ENCODE measurements around the gene LMBRD2.
"Not testable (repeated sequence)": the region's sequence is repeated elsewhere in the genome, so short reads cannot be mapped to it uniquely, and the experiment has no call there.

The LMBRD2 gene

DNA sequence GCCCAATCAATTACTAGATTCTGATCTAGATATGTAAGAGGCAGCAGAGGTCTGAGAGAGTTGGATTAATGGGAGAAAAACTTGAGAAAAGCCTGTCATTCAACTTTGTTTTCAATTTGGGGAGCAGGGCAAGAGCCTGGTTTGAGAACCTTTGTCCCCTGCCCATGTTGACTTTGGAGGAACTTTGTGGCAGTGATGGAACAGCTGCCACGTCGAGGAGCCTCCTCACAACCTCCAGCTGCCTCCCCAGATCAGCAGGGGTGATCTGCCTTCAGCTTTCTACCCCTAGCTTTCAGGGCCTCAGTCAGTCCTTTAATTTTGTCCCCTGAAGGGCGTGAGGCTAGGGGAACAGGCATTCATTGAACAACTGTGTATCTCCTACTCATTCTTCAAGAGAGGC, 8.9 kb upstream of the LMBRD2 start:
- no peak for DNase-seq

GRCh38 chr5:36158144-36158543, 6.5 kb upstream of the LMBRD2 start:
- no peak for DNase-seq

- DNase-seq, result no peak
Measured at GRCh38 chr5:36156619-36157018, 4.9 kb upstream of the LMBRD2 start.

GRCh38 chr5:36156121-36156601, 4.5 kb upstream of the LMBRD2 start:
- no peak for DNase-seq

DNA sequence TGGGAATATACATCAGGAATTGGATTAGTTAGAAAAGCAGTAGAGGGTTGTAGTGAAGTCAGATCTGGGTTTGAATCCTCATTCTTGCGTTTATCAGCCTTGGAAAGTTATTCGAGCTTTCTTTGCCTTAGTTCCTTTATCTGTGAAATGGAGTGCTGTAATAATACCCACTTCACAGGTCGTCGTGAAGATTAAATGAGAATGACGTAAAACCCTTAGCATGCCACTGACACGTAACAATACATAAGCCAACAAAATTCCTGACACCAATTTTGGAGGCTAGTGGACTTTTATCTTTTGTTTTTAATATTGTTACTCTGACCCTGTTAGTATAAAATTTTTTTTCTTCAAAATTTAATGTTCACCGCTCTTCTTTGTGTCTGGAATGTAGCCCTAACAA, 3.6 kb upstream of the LMBRD2 start:
- no peak for DNase-seq

DNA sequence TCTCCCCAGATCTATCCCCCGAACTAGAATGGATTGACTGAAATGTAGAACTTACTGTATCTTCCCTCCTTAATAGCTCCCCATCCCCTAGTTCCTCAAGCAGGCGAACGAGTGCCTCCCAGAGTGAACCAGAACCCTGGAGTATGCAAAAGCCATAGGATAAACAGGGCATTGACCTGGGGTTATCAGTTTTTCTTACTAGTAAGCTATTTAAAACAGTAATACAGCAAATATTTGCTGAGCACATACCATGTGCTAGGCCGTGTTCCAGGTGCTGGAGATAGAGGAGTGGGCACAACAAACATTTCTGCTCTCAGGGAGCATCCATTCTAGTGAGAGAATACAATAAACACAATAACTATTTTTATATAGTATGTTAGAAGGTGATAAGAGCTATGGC, 2.0 kb upstream of the LMBRD2 start:
- no peak for DNase-seq

- no peak for DNase-seq
Measured at GRCh38 chr5:36153298-36153677, 1.6 kb upstream of the LMBRD2 start.

DNA sequence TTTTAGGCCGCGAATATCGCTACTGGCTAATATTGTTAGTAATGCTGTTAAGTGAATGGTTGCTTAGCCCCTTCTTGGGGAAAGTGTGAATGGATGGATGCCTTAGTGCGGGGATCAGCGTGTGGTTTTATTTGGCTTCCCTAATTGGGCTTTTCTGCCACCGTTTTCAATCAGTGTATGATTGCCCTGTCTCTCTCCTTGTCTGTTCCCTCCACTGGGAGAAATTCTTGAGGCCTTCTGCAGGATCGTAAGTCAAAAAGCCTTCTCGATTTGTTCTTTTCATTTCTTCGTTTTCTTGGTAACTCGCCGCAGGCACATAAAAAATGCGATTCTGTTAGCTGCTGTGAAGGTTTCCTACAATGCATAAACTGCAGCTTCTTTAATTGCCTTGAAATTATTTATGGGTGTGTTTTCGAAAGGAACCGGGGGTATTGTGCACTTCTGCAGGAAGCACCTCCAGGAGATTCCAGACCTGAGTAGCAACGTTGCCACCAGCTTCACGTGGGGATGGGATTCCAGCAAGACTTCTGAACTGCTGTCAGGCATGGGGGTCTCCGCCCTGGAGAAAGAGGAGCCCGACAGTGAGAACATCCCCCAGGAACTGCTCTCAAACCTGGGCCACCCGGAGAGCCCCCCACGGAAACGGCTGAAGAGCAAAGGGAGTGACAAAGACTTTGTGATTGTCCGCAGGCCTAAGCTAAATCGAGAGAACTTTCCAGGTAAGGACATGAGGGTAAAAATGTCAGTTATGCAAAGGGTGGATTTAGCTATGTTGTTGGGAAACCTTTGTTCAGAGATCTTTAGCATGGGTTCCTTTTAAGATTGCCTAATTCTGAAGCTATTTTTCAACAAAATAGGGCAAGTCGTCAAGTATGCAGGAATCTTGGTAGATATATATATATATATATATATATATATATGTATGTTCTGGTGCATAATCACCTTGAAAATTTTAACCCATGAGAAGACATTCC, 924 bp upstream of the LMBRD2 start:
- DNase-seq, result no peak

- DNase-seq, result peak; percentile 31
Measured at GRCh38 chr5:36150676-36151433, 832 bp downstream of the LMBRD2 start.

DNA sequence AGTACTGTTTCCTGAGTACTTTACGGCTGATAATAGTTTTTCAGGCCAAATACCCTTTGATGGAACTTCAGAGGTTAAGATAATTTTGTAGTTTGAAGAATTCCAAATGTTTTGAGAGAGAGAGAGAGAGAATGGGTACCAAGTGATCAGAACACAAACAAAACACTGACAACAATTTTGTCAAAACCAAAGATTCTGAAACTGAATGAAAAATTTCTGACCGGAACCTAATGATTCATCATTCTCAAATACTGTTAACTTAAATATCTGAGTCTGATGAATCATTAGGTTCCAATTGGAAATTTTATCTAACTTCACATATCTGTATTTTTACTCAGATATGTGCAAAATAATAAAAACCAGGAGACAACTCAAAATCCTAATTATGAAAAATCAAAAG, 4.0 kb downstream of the LMBRD2 start:
- no peak for DNase-seq

- no peak for DNase-seq
Measured at GRCh38 chr5:36146390-36146789, 5.3 kb downstream of the LMBRD2 start.

DNA sequence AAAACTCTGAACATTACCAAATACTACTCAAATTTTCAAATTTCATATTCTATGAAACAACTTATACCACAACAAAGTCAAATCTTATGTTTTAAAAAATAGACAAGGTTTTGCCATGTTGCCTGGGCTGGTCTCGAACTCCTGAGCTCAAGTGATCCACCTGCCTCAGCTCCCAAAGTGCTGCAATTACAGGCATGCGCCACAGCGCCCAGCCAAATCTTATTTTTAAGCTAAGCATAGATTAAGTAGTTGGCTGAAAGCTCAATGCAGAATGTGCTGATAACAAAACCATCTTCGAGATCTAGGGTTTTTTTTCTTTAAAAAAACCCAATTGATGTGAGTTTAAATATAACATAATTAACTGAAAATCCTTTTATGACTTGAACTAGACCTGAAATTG, 6.4 kb downstream of the LMBRD2 start:
- no peak for DNase-seq

DNA sequence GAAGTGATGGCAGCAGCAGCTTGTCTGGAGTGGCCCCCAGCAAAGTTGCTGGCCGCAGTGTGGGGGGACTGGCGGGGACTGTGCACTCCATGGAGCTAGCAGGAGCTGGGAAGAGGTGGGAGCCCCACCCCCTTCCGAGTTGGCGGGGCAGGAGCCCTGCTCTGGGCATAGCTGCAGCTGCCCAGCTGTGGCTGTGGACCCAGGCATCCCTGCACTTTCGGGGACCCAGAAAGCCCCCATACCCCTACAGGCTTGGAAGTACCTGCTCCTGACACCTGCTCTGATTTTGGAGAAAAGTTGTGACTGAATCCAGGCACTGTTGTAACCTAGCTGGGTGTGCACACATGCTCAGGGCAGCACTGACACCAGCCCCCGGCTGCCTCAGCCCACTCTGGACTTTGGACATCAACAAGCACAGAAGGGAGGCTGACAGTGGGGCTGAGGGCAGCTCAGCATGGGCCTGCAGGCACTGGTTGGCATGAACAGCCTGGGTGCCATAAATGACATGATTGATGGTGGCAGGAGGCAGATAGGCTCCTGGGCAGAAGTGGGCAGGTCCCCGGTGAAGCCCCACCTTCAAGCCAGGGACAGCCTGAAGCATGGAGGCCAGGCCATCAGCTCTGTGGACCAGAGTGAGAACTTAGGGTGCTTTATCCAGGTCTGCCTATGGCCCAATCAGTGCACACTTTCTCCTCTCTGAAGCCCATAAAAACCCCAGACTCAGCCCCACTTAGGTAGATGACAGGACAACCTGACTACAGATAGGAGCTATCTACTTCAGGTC, 12.6 kb downstream of the LMBRD2 start:
- no peak for DNase-seq

- DNase-seq, result no peak
Measured at GRCh38 chr5:36136581-36136980, 15.1 kb downstream of the LMBRD2 start.

DNA sequence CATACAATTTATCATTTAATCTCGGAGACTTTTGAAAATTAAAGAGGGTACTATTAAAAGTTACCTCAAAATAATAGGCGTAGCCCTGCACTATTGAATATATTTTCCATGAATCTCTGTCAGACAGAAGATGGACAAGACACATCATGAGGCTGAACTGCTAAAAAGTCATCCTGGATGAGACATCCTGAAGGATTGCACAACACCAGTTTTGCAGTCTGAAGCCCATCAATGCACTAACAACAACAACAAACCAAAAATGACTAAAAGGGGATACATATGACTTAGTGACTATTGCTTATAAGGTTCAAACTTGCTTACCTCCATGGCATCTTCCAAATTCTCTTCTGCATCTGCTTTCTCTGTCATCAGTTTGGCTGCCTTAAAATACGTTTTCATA, 15.7 kb downstream of the LMBRD2 start:
- DNase-seq, result no peak

GRCh38 chr5:36133009-36133408, 18.7 kb downstream of the LMBRD2 start:
- not testable (repeated sequence) for DNase-seq

DNA sequence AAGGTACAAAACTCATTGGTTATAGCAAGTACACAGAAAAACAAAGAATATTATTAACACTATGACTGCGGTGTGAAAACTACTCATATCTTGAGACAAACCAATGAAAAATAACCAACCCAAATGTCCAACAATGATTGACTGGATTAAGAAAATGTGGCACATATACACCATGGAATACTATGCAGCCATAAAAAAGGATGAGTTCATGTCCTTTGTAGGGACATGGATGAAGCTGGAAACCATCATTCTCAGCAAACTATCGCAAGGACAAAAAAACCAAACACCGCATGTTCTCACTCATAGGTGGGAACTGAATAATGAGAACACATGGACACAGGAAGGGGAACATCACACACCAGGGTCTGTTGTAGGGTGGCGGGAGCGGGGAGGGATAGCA, 22.0 kb downstream of the LMBRD2 start:
- DNase-seq, result not testable (repeated sequence)

- no peak for DNase-seq
Measured at GRCh38 chr5:36128795-36129194, 22.9 kb downstream of the LMBRD2 start.

- no peak for DNase-seq
Measured at GRCh38 chr5:36125868-36126267, 25.8 kb downstream of the LMBRD2 start.

DNA sequence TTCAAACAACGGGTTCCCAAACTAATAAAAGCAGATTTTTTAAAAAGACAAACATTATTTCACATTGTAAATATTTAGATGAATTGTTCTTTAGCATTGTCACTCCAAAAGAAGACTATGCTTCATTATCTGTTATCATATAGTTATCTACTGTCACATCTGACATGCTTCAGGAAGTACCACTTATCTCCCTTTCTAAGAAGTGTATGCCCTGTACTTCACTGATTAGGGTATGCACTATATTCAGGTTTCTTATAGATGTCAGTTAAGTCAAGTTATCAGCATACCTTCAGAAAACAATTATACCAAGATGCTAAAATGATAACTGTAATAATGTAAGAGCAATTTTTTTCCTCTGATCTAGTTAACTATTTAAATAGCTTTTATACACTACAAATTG, 40.4 kb downstream of the LMBRD2 start:
- no peak for DNase-seq

DNA sequence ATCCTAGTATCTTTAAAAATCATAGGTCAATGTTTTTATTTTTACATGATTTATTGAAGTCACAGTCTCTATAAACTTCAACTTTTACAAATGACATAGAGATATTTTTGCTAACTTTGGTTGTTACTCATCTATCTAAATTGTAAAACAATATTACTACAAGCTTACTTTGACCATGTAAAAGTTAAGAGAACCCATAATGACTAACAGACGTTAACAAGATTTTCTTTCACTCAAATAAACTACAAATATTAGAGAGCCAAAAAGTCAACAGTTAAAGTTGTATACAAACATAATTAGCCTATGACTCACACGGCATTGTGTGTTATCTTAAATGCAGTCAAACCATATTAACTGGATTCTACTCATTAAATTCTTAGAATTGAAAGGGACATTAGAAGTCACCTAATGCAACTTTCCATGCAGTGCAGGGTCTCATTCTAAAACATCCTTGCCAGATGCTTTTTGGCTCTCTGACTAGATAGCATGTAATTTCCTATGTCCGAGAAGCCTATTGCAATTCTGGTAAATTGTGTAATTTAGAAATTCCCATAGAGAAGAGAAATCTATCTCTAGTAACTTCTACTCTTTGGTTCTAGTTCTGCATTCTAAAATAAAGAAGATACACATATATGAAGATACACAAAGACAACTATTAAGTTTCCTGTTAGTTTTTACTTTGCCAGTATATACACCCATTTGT, 42.8 kb downstream of the LMBRD2 start:
- no peak for DNase-seq

- DNase-seq, result no peak
Measured at GRCh38 chr5:36105819-36106218, 45.9 kb downstream of the LMBRD2 start.

- no peak for DNase-seq
Measured at GRCh38 chr5:36099748-36100147, 51.9 kb downstream of the LMBRD2 start.
